Activated T-cell treated with anti-CD3 and anti-CD28 coated beads for 24 hours (primary cell): ENCODE results near the gene ATP9A.
"Not testable (repeated sequence)": the region's sequence is repeated elsewhere in the genome, so short reads cannot be mapped to it uniquely, and the experiment has no call there.

ENCODE experiments used
- DNase-seq: peaks from one replicate; pipeline ENCODE4 v3.0.0-alpha.2; 2020; ENCODE audit warnings: low read depth

The ATP9A gene

DNA sequence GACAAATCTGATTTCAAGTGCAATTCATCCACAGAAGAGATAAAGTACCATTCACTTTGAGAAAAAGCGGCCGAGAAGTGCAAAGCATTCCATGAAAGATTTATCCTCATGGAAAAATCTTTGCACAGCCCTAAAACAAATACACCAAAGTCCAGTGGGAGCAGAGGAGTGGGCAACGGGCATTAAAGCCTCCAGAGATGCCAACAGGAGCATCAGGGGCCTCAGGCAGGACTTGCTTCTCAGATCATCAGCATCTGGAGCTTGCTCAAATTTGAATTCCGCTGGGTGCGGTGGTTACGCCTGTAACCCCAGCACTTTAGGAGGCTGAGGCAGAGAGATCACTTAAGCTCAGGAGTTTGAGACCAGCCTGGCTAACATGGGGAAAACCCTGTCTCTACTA, 115.0 kb downstream of the ATP9A start:
- DNase-seq: no peak

DNA sequence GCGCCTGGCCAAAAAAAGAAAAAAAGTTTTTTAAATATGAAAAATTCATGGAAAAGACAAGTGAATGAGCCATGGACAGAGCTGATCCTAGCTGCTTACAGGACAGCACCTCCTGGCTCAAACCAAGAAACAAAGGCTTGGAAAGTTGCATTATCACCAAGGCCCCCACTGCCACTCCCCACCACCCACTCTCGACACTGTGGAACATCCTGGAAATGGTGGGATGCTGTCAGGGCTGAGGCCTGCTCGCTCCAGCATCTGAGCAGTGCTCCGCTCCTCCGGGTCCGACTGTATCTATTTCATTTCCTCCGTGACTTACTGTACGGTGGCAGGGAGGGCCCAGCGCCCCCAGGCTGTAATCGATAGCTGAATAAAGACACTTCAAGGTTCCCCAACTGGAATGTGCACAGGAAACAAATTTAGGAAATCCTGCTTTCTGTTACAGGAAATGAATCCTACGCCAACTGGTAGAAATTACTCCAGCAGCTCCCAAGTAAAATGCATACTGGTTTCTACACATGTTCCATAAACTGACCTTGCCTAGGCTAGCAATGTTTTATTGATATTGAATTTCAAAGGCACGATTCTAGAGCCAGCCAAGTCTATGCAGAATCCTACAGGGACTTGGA, 116.2 kb downstream of the ATP9A start:
- no peak for DNase-seq

DNA sequence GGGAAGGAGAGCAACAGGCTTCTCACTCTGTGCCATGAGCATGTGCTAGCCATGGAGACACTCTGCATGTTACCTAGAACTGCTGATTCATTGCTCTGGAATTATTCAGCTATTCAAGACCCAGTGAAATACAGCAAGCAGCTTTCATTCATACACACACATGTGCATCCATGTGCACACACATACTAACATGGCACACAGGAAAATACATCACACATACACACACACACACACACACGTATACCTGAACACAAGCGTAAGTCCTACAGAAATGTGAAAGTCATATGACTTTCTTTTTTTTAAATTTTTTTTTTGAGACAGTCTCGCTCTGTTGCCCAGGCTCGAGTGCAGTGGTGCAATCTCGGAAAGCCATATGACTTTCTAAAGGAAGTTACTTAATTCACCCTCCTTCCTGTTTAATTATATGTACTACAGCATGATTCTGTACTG, 117.5 kb downstream of the ATP9A start:
- DNase-seq: no peak

DNA sequence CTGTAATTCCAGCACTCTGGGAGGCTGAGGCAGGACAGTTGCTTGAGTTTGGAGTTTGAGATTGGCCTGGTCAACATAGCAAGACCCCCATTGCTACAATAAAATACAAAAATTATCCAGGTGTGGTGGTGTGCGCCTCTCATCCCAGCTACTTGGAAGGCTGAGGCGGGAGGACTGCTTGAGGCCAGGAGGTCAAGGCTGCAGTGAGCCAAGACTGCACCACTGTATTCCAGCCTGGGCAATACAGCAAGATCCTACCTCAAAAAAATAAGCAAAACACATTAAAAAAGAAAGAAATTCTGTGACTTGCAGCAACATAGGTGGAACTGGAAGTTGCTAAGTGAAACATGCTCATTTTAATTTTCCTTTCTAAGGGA, 119.6 kb downstream of the ATP9A start:
- no peak for DNase-seq

DNA sequence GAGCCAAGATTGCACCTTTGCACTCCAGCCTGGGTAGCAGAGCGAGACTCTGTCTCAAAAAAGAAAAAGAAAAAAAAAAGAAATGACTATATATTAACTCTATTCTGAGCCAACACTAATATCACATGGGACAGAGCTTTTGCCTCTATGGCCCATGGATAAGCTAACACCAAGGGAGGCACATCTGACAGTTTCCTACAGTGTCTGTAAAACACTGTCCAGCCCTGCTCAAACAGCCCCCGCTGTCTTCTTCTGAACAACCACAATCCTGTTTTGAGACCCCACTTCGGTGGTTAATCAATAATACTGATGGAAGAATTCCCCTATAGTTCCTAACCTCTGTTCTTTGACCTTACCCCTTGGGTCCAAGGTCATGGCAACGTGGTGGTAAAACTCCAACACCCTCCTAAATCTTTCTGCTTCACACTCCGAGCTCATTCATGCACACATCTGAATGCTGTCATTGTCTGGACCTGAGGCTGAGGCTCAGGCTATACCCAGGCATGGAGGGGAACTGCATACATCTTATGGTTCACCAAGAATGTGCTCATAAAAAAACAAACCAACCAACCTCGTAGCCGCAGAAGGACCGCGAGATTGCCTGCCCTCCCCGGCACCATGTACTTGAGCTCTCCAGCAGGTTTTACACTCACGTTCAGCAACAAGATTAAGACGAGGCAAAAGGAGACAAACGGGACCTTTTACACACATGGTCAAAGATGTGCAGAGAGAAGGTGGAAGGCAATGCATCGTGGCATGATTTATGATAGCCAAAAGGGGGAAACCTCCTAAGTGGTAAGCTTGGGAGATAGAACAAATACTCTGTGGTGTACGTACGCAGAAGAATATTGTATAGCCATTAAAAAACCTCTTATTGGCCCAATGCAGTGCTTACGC, 120.3 kb downstream of the ATP9A start:
- no peak for DNase-seq

DNA sequence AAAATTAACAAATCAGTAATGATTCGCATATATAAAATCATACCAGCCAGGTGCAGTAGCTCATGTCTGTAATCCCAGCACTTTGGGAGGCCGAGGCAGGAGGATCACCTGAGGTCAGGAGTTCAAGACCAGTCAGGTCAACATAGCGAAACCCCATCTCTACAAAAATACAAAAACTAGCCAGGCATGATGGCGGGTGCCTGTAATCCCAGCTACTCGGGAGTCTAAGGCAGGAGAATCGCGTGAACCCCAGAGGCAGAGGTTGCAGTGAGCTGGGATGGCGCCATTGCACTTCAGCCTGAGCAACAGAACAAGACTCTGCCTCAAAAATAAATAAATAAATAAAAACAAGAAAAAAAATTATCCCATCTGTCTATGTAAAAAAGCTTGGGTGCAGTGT, 124.4 kb downstream of the ATP9A start:
- not testable (repeated sequence) for DNase-seq

DNA sequence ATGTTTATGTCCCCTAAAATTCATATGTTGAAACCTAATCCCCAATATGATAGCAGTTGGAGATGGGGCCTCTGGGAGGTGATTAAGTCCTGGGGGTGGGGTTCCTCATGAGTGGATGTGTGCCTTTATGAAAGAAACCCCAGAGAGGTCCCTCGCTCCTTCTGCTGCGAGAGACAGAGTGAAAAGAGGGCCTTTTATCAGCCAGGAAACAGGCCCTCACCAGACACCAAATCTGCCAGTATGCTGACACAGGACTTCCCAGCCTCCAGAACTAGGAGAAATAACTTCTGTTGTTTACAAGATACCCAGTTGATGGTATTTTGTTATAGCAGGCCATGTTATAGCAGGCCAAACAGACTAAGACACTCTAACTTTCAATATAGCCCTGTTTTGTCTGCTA, 124.8 kb downstream of the ATP9A start:
- no peak for DNase-seq

DNA sequence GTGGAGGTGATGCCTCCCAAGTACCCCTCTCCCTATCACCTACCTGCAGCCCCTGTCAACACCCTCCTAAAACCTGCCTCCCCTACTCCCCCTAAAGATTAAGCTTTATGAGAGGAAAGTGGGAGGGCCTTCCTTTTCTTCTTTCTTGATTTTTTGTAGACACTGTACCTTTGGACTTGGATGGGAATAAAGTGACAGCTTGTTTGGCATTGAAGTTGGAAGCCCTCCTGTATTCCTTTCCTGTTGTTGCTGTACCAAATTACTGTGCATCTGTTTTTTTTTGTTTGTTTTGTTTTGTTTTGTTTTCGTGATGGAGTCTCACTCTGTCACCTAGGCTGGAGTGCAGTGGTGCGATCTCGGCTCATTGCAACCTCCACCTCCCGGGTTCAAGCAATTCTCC, 126.3 kb downstream of the ATP9A start:
- no peak for DNase-seq

DNA sequence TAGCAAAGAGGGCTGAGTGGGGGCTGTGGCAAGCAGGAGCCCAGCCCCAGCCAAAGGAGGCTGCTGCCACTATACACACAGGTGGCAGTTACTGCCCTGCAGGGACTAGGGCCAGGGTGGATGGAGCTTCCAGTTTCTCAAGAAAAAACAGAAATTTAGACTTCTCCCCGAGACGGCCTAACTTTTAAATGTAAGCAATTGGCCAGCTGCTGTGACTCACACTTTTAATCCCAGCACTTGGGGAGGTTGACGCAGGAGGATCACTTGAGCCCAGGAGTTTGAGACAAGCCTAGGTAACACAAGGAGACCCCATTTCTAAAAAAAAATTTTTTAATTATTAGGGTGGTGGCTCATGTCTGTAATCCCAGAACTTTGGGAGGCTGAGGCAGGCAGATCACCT, 127.4 kb downstream of the ATP9A start:
- DNase-seq: no peak

DNA sequence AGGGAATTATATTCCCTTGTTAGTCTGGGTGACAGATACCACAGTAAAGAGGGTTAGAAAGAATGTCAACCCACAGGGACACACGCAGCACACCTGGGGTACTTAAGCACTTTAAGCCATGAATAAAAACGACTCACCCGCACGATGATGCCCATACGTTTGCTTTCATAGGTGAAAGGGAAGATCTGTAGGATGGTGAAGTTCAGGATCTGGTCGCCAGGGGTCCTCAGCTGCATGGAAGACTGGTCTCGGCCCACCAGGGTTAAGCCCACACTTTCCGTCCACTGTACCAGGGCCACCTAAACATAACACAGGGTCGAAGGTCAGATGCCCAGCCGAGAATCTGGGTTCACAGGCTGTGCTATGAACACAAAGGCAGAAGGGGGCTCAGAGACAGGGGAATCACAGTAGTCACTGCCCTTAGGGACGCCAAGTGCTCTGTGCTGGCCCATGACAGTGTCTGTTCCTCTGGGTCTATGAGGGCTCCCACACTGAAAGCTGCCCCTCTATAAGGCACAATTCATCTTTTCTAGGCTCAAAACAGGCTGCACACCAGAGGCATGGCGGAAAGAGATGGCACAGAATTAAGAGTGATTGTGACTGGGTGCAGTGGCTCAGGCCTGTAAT, 128.9 kb downstream of the ATP9A start:
- DNase-seq: peak; percentile 52

DNA sequence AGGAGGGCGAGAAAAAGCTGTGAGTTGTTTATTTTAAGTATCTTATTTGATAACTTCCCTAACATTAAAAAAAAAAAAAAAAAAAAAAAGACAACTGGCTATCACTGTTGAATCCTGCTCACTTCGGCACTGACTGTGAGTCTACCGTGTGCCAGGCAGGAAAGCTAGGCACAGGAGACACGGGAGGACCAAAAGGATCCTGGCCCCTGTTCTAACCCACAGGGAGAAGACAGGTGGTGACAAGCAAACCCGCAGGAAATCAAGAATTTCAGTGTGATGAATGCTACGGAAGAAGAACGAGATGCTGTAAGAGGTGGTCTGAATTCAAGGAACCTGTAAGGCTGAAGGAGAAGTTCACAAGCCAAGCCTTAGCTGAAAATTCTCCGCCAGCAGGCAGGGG, 130.9 kb downstream of the ATP9A start:
- no peak for DNase-seq

DNA sequence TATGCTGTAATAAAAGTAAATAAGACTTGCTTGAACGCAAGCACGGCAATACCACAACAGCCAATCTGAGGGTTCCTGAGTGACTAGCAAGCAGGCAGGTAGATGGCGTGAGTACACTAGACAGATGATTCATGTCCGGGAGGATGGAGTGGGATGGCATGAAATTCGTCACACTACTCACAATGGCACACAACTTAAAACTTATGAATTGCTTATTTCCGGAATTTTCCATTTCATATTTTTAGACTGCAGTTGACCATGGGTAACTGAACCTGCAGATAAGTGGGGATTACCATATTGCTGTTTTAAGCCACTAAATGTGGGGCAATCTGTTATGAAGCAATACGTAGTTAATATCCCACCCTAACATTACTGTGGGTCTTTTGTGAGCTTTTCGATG, 132.1 kb downstream of the ATP9A start:
- no peak for DNase-seq

DNA sequence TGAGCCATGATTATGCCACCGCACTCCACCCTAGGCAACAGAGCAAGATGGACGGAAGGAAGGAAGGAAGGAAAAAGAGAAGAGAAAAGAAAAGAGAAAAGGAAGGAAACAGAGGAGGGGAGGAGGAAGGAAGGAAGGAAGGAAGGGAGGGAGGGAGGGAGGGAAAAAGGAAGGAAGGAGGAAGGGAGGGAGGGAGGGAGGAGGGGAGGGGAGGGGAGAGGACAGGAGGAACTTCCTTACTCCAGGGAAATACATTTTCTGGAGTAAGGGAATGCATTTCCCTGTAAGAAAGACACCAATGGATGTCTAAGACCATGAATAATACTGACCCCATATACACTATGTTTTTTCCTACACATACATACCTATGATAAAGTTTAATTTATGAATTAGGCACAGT, 132.5 kb downstream of the ATP9A start:
- DNase-seq: no peak

DNA sequence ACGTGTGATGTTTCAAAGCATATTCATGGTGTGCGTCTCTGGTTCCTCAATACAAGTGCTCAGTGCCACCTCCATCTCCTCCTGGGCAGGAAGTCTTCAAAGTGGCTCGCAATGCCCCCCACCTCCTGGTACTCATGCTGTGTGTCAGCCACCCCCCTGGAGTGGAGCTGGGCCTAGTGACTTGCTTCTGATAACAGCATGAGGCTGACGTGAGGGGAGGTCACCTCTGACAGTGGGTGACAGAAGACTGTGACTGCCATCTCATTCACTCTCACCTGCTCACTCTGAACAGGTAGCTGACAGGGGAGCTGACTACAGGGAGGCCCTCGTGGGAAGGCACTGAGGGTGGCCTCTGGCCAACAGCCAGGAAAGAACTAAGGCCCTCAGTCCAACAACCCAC, 133.3 kb downstream of the ATP9A start:
- no peak for DNase-seq

DNA sequence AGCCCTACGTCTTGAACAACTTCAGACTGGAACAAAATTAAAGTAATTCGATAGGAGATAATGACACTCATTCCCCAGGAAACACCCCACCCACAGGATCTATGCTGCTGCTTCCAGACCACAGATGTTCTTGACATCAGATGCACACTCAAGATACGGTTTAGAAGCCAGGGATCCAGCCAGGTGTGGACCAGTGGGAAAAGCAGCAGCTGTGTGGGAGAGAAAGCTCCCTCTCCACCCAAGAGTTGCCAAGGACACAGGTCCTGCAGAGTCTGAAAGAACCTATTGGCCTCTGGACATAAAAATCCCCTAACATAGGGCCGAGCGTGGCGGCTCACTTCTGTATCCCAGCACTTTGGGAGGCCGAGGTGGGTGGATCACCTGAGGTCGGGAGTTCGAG, 133.9 kb downstream of the ATP9A start:
- DNase-seq: no peak

DNA sequence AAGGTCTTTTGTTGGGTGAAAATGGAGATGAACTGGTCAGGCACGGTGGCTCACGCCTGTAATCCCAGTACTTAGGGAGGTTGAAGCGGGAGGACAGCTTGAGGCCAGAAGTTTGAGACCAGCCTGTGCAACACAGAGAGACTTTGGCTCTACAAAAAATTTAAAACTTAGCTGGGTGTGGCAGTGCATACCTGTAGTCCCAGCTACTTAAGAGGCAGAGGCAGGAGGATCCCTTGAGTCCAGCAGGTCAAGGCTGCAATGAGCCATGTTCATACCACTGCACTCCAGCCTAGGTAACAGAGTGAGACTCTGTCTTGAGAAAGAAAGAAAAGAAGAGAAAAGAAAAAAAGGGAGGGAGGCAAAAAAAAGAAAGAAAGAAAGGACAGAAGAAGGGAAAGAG, 134.8 kb downstream of the ATP9A start:
- no peak for DNase-seq

DNA sequence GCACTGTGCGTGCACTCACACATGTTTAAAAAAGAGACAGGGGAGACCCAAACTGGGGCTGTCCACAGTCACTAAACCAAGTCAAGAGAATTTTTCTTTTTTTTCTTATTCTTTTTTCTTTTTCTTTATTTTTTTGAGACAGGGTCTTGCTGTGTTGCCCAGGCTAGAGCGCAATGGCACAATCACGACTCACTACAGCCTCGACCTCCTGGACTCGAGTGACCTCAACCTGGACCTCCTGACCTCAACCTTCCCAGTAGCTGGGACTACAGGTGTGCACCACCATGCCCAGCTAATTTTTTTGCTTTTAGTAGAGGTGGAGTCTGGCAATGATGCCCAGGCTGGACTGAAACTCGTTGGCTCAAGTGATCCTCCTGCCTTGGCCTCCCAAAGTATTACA, 136.2 kb downstream of the ATP9A start:
- no peak for DNase-seq

DNA sequence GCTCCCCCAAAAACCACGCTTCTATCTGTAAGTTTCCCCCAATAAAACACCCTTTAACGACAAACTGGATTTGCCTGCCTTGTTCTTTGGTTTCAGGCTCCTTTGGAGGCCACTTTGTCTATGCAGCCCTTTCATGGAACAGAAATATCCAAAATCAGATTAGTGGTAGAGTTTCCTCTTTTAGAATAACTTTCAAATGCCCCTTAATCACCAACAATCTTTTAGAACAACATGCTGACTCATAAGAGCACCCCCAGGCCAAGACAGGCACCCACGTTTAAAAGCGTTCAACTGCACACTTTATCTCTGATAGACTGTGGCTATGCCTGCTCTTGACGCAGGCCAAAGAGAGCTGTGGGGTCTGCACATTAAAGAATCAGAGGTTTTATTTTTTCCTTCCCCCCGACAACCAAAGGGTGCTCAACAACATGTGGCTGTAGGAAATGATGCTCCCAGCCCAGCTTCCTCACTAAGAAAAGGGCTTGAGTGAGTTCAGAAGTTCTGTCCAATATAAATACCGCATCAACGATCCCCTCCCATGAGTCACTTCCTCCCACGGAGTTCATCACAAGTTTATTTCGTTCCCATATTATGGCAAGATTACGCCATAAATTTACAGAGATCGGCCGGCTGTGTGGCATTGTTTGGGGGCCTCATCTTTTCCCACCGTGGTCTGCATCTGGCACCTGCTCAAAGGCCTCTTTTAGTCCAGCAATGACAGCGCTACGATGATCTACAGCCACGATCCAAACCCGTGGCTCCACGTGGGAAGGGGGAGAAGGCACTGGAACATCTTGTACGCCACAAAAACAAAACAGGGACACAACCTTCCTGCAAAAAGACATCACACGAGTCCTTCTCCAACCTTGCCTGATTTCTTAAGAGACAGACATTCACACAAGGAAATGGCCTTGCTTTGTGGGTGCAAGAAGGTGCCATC, 136.9 kb downstream of the ATP9A start:
- no peak for DNase-seq

DNA sequence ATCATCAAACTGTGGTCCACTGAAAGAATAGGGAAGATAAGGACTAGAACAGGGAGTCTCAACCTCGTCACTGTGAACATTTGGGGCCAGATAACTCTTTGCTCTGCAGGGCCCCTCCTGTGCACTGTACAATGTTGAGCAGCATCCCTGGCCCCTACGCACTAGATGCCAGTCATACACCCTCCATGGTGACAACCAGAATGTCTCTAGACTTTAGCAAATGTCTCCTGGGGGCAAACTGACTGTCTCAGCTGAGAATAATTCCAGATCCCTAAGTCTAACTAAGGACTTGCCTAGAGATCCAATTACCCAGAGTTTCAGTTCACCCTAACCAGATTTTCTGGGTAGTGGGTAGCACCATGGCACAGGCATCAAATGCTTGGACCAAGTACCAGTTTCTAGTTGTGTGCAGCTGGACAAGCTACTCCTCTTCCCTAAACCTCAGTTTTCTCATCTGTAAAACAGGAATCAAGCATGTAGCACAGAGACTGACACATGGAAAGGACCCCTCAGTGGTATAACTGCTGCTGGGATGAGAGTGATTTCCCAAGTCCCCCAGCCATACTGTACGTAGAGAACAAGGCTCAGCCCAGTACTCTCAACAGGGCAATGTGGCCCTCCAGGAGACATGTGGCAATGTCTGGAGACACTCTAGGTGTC, 138.7 kb downstream of the ATP9A start:
- no peak for DNase-seq

DNA sequence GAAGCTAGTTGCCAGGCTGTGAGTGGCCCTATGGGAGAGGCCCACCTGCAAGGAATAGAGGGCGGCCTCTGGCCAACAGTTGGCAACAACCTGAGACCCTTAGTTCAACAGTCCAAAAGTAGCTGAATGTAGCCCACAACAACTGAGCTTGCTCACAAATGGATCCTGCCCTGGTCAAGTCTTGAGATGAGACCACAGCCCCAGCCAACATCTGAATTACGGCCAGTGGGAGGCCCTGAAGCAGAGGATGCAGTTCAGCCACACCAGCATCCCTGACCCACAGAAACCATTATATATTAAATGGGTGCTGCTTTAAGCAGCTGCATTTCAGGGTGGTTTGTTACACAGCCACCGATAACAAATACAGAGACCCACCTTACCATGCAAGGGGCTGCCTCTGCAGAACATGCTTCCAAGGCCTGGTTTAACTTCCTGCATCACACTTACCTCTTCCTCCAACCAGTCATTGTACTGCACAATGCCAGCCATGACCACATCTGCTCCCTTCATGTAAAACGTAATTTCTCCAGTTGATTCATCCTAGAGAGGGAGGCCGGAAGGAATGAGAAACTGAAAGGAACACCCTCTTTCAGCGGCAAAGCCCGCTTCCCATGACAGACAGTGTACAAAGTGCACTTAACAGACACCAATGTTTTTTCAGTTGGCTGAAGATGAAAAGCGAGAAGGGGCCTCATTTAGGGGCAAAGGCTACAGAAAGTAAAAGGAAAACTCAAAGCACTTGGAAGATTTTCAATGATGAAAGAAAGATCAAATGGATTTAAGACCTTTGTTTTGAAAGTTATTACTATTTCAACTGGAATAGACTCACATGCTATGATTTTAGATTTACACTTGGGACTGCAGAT, 139.4 kb downstream of the ATP9A start:
- DNase-seq: no peak

DNA sequence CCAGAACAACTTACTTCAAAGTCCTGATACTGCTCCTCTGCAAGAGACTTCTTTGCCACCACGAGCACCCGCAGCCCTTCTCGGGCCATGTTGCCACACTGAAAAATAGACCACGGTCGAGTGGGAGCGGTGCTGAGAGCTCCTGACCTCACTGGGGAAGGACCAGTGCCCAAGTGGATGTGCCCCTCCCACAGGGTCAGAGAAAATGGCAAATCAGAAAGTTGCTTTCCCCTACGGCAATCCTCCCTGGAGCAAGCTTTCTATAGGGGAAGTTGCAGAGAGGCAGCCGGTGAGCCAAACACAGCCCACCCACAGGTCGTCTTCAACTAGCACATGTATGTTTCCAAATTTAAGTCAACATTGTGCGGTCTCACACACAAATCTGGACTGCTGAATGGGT, 140.6 kb downstream of the ATP9A start:
- DNase-seq: no peak
